Measurements from ENCODE around the gene LRMDA.

LRMDA gene

DNA sequence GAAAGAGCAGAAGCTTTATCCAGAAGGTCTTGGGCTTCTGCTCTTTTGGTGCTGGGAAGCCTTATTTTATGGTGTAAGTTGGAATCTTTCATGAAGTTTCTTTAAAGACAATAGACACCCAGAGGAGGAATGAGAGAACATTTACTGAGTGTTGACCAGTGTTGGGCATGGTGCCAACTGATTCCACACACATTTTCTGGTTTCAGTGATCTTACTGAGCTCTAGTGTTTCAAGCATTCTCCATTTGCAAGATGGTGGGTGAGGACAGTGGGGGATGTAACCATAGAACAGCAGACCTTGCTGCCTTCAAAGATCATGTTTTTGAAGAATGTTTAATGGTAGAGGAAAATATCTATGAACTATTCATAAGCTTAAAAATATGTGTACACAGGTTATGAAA lies 114.6 kb downstream of the LRMDA start:
- H3K4me3 Mint-ChIP-seq, result no peak overlapping the region
- no peaks in the 10 kb centered on the region for H3K4me1 Mint-ChIP-seq (ENCODE audit: low read depth in 2 of 2)
- ATAC-seq (replicated peaks) (no peak), DNase-seq (no peak)
- H3K27me3 Mint-ChIP-seq, result peaks cover 13 to 16% of the 10 kb centered on the region in 2 donors
- no peak overlapping the region for H3K27ac Mint-ChIP-seq
- H3K9me3 Mint-ChIP-seq, result no peaks in the 10 kb centered on the region
- H3K36me3 Mint-ChIP-seq (ENCODE audit: insufficient read depth), result no peaks in the 10 kb centered on the region

DNA sequence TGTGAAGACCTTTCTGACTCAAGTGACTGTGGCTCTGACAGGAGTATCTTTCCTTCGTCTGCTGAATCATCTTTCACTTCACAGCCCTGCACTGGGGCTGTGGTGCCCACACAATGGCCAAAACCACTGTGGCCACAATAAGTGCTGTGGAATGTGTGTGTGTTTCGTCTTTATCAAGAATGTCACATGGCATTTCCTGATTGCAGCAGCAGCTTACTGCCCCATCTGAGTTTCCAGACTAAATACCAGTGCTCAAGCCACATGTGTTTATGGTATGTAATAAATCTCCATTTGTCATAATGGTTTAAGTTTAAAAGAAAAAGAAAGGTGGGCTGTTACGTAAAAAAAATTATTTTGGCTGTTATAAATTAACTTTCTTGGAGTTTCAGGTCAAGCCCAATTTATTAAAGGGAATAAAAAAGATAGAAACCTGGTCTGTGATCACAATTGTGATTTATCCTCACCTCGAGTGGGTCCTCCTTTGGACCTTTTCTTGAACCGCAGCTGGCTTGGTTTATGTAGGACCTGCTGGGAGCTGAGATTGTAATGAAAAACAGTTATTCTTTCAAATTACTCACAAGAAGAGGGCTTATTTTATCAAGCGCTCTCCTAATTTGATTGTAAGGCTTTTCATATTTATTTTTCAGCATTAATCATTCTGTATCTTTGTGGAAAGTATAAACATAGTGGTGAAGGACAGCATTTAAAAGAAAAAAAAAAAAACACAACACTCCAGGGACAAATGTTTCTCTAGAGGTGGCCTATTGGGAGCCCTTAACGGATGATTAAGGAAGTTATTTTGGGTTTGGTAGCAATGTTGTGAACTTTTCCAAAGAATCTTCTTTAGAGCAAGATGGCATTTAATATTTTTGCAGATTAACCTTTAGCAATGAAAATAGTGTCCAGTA lies 116.2 kb downstream of the LRMDA start:
- ATAC-seq (replicated peaks) (no peak), DNase-seq (no peak)
- no peaks in the 10 kb centered on the region for H3K36me3 Mint-ChIP-seq (ENCODE audit: insufficient read depth)
- H3K4me1 Mint-ChIP-seq (ENCODE audit: low read depth in 2 of 2), result no peaks in the 10 kb centered on the region
- H3K9me3 Mint-ChIP-seq, result peaks cover 0 to 5% of the 10 kb centered on the region in 2 donors
- no peak overlapping the region for H3K4me3 Mint-ChIP-seq
- peaks cover 7 to 13% of the 10 kb centered on the region in 2 donors for H3K27me3 Mint-ChIP-seq
- no peak overlapping the region for H3K27ac Mint-ChIP-seq

DNA sequence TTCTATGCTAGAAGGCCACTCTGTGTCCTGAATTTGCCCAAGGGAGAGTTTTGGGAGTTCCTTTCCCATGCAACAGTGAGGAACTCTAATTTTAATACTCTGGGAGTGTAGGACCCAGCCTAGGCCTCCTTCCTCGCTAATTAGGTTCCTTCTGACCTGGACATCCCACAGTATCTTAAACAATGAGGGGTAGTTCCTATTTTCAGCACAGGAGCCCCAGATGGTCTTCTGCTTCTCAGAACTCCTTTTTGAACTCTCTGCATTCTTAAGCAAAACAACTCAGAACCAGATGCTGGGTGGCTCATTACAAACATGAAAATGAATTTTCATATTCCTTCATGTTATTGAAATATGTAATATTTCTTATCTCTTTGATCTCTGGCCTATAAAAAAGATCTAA lies 116.9 kb downstream of the LRMDA start:
- no peak overlapping the region for H3K27ac Mint-ChIP-seq
- ATAC-seq (replicated peaks) (no peak), DNase-seq (no peak)
- H3K9me3 Mint-ChIP-seq, result peaks cover 0 to 6% of the 10 kb centered on the region in 2 donors
- H3K36me3 Mint-ChIP-seq (ENCODE audit: insufficient read depth), result no peaks in the 10 kb centered on the region
- no peak overlapping the region for H3K4me3 Mint-ChIP-seq
- no peaks in the 10 kb centered on the region for H3K4me1 Mint-ChIP-seq (ENCODE audit: low read depth in 2 of 2)
- H3K27me3 Mint-ChIP-seq, result peaks cover 7 to 14% of the 10 kb centered on the region in 2 donors

DNA sequence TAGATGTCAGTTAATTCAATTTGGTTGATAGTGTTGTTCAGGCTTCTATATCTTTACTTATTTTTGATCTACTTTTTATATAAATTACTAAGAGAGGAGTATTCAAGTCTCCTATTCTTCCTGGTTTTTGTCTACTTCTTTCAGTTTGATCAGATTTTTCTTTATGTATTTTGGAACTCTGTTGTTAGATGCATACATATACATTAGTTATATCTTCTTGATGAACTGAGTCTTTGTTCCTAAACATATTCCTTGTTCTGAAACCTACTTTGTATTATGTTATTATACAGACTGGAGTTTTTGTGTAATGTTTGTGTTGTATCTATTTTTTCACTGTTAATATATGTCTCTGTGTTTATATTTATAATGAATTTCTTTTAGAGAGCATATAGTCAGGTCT lies 118.8 kb downstream of the LRMDA start:
- no peak overlapping the region for H3K4me3 Mint-ChIP-seq
- ATAC-seq (replicated peaks) (no peak), DNase-seq (no peak)
- H3K36me3 Mint-ChIP-seq (ENCODE audit: insufficient read depth), result no peaks in the 10 kb centered on the region
- H3K9me3 Mint-ChIP-seq, result peaks cover 0 to 6% of the 10 kb centered on the region in 2 donors
- peaks cover 7 to 16% of the 10 kb centered on the region in 2 donors for H3K27me3 Mint-ChIP-seq
- H3K27ac Mint-ChIP-seq, result no peak overlapping the region
- no peaks in the 10 kb centered on the region for H3K4me1 Mint-ChIP-seq (ENCODE audit: low read depth in 2 of 2)

DNA sequence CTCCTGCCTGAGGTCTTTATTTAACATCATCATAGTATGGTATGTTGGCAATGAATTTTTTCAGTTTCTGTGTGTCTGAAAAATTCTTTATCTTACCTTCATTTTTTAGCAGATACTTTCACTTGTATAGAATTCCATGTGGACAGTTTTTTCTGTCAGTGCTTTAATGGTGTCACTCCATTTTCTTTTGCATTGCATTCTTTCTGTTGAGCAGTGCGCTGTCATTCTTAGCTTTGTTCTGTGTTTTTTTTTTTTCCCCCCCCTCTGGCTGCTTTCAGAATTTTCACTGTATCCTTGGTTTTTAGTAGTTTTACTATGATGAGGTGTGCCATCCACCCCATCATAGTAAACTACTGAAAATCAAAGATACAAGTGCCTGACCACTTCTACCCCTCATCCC lies 120.7 kb downstream of the LRMDA start:
- no peak overlapping the region for H3K27ac Mint-ChIP-seq
- no peaks in the 10 kb centered on the region for H3K4me1 Mint-ChIP-seq (ENCODE audit: low read depth in 2 of 2)

DNA sequence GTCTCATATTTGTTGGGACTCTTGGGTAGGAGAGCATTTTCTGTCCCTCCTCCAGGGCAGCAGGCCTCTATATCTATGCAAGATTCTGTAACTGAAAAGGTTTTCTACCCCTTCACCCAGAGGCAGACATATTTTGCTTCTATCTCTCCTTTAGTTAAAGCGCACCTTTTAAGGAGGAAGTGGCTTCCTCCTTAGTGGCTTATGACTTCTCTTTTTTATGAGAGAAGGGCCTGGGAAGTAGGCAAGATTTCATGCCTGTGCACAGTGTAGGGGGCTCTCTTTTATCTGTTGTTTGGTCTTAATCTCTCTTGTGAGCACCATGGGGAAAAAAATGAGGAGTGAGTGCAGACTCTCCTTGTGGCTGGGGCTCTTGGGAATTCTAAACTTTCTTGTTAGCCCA lies 122.1 kb downstream of the LRMDA start:
- H3K27me3 Mint-ChIP-seq, result peaks cover 7 to 18% of the 10 kb centered on the region in 2 donors

More for the DNA sequence above, 120.7 kb downstream of the LRMDA start:
- Mint-ChIP-seq H3K27me3 (peaks cover 7 to 18% of the 10 kb centered on the region in 2 donors), H3K36me3 (ENCODE audit: insufficient read depth) (no peaks in the 10 kb centered on the region), H3K9me3 (peaks cover 0 to 6% of the 10 kb centered on the region in 2 donors), H3K4me3 (no peak overlapping the region)
- ATAC-seq (replicated peaks) (no peak), DNase-seq (no peak)

DNA sequence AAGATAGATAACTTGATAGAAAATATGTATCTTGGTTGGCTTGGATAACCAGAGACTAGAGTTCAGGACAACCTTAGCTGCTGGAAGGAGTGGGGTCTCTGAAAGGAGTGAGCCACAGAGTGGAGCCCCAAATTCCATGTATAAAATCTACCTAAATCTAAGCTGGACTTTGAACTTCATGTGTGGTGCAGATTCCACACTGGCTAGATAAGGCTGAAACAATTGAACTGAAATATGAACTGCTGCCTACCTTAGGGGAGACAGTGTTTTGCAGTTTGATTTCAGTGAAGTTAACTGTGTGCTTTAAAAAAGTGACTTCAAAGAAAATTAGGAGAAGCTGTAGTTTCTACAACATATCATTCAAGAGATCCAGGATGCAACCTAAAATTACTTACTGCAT lies 123.9 kb downstream of the LRMDA start:
- Mint-ChIP-seq H3K27ac (no peak overlapping the region), H3K4me1 (ENCODE audit: low read depth in 2 of 2) (no peaks in the 10 kb centered on the region), H3K36me3 (ENCODE audit: insufficient read depth) (no peaks in the 10 kb centered on the region), H3K4me3 (no peak overlapping the region), H3K27me3 (peaks cover 7 to 18% of the 10 kb centered on the region in 2 donors), H3K9me3 (peaks cover 0 to 6% of the 10 kb centered on the region in 2 donors)
- no peak for ATAC-seq (replicated peaks)
- DNase-seq, result no peak

More for the DNA sequence above, 122.1 kb downstream of the LRMDA start:
- Mint-ChIP-seq H3K4me3 (no peak overlapping the region), H3K36me3 (ENCODE audit: insufficient read depth) (no peaks in the 10 kb centered on the region), H3K9me3 (peaks cover 0 to 6% of the 10 kb centered on the region in 2 donors), H3K4me1 (ENCODE audit: low read depth in 2 of 2) (no peaks in the 10 kb centered on the region), H3K27ac (no peak overlapping the region)
- DNase-seq (no peak), ATAC-seq (replicated peaks) (no peak)

DNA sequence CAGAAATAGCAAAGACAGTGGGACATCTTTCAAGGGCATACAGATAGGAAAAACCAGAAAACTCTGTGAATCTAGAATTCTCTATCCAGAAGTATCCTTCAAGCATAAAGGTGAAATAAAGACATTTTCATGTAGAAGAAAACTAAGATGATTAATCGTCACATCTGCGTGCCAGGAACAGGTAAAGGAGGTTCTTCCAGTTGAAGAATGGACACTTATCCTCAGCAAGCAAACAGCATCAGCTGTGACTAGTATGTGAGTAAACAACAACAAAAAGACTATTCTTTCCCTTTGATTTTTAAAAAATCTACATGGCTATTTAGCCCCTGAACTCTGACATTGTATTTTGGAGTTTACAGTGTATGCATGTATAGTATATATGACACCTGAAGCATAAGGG lies 124.9 kb downstream of the LRMDA start:
- Mint-ChIP-seq H3K4me3 (no peak overlapping the region), H3K36me3 (ENCODE audit: insufficient read depth) (no peaks in the 10 kb centered on the region), H3K27me3 (peaks cover 7 to 18% of the 10 kb centered on the region in 2 donors), H3K27ac (no peak overlapping the region), H3K4me1 (ENCODE audit: low read depth in 2 of 2) (no peaks in the 10 kb centered on the region), H3K9me3 (peaks cover 0 to 6% of the 10 kb centered on the region in 2 donors)
- no peak for DNase-seq
- ATAC-seq (replicated peaks), result no peak

DNA sequence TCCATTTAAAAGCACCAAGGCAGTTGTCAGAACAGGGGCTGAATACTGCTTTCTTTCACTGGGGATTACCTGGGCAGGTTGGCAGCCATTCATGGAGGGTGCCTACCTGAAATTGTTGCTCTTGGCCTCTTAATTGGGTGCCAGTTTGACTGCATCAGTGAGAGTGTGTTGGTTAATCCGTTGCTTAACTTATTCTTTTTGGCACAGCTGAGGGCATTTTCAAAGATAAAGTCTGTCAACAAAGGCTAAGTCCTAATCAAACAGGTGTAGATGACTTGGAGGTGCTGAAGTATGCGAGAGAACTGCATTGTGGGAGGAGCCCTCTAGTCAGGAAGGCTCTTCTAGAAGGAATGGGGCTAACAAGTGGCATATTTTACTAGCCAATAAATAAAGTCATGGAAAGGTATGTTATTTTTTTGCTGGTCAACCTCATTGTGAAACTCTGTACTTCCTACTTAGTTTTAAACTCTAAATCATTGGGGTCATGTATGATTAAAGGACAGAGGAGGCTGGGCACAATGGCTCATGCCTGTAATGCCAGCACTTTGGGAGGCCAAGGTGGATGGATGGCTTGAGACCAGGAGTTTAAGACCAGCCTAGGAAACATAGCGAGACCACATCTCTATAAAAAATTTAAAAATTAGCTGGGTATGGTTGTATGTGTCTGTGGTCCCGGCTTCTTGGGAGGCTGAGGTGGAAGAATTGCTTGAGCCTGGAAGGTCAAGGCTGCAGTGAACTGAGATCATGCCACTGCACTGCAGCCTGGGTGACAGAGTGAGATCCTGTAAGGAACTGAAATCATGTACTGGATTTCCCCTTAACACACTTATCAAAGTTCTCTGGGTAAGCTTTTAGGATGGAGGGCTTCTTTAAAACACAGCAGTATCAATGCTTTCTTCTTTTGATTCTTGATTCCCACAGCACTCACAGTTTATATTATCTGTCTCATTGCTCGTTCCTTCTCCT lies 134.1 kb downstream of the LRMDA start:
- Mint-ChIP-seq H3K9me3 (peaks cover 2 to 10% of the 10 kb centered on the region in 2 donors), H3K36me3 (ENCODE audit: insufficient read depth) (no peaks in the 10 kb centered on the region), H3K4me1 (ENCODE audit: low read depth in 2 of 2) (no peaks in the 10 kb centered on the region), H3K27ac (no peak overlapping the region), H3K4me3 (no peak overlapping the region), H3K27me3 (peaks cover 0 to 12% of the 10 kb centered on the region in 2 donors)
- DNase-seq, result no peak
- ATAC-seq (replicated peaks), result no peak

DNA sequence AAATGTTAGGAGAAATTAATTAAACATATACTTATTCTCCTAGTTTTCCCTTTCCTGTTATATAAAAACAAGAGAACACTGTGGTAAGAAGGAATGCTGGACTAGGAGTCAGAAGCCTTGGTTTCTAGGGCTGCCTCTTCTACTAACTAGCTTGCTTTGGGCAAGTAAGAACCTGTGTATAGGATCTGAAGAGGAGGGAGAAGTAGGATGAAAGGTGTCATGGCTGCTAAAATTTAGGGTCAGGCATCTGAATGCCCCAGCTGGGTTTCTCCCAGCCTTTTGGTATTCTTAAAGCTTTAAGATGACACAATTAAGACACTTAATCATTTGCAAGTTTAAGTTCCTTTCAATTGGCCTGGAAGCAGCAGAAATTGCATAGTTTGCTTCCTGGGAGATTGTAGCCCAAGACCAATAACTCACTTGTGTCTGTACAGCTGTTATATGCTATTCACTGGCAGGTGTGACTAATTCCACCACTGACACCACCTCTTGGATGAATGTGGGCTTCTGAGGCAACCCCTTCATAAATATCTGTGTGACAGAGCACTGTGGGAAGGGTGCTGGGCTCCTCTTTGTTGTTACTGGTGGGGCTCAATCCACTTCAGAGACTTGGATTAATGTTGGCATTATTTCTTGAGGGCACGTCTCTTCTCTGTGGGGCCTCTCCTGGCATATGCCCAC lies 137.2 kb downstream of the LRMDA start:
- DNase-seq, result no peak
- ATAC-seq (replicated peaks), result no peak
- Mint-ChIP-seq H3K36me3 (ENCODE audit: insufficient read depth) (no peaks in the 10 kb centered on the region), H3K9me3 (peaks cover 5 to 10% of the 10 kb centered on the region in 2 donors), H3K27ac (no peak overlapping the region), H3K4me3 (no peak overlapping the region), H3K27me3 (peaks cover 0 to 12% of the 10 kb centered on the region in 2 donors), H3K4me1 (ENCODE audit: low read depth in 2 of 2) (no peaks in the 10 kb centered on the region)

DNA sequence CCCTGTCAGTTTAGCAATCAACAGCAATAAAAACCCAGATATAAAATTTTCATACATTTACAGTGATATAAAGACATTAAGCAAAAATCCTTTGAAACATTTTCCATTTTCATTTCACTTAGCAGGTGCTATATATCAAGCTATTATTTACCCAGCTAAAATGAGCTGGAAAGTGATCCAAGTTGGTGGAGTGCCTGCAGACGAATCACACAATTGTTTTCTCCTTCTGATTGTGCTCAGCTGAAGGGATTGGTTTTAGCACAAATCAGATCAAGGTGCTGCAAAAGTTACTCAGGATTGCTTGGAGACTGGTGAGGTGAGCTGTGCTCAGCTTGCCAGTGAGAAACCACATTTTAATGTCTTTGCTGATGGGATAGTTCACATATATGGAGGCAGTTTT lies 138.1 kb downstream of the LRMDA start:
- Mint-ChIP-seq H3K36me3 (ENCODE audit: insufficient read depth) (no peaks in the 10 kb centered on the region), H3K27me3 (peaks cover 1 to 17% of the 10 kb centered on the region in 2 donors), H3K4me3 (no peak overlapping the region), H3K27ac (no peak overlapping the region), H3K4me1 (ENCODE audit: low read depth in 2 of 2) (no peaks in the 10 kb centered on the region), H3K9me3 (peaks cover 8 to 13% of the 10 kb centered on the region in 2 donors)
- DNase-seq, result no peak
- no peak for ATAC-seq (replicated peaks)

DNA sequence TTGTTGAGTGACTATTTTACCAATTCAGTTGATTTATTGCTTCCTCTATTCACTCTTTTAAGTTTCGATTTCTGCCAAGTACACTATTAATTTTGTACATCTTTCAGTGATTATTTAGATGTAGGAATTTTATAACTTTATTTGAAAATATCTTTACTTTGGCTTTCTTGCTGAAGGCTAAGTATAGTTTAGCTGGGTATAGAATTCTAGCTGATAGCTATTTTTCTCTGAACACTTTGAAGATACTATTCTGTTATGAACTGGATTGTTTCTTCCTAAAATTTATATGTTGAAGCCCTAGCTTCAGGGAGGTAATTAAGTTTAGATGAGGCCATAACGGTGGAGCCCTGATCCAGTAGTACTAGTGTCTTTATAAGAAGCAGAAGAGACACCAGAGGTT lies 141.1 kb downstream of the LRMDA start:
- Mint-ChIP-seq H3K4me1 (ENCODE audit: low read depth in 2 of 2) (no peaks in the 10 kb centered on the region), H3K36me3 (ENCODE audit: insufficient read depth) (no peaks in the 10 kb centered on the region), H3K4me3 (no peak overlapping the region), H3K27me3 (peaks cover 6 to 21% of the 10 kb centered on the region in 2 donors), H3K9me3 (peaks cover 14 to 15% of the 10 kb centered on the region in 2 donors), H3K27ac (no peak overlapping the region)
- no peak for DNase-seq
- ATAC-seq (replicated peaks), result no peak

DNA sequence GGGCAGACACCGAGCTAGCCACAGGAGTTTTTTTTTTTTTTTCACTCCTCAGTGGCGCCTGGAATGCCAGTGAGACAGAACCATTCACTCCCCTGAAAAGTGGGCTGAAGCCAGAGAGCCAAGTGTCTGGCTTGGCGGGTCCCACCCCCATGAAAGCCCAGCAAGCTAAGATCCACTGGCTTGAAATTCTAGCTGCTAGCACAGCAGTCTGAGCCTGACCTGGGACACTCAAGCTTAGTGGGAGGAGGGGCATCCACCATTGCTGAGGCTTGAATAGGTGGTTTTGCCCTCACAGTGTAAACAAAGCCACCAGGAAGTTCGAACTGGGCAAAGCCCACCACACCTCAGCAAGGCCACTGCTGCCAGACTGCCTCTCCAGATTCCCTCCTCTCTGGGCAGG lies 144.5 kb downstream of the LRMDA start:
- DNase-seq (no peak), ATAC-seq (replicated peaks) (no peak)
- Mint-ChIP-seq H3K27ac (no peak overlapping the region), H3K4me3 (no peak overlapping the region), H3K4me1 (ENCODE audit: low read depth in 2 of 2) (no peaks in the 10 kb centered on the region), H3K36me3 (ENCODE audit: insufficient read depth) (no peaks in the 10 kb centered on the region), H3K27me3 (peaks cover 6 to 21% of the 10 kb centered on the region in 2 donors), H3K9me3 (peaks cover 15 to 23% of the 10 kb centered on the region in 2 donors)
